ENCODE data around the gene PTEN. TPM values are rescaled to one million over a fixed set of nuclear protein-coding genes. Genes with fewer than 3 reads are reported as not detected.
A peak's percentile ranks its signal among the peaks of the same experiment; 100 is the strongest.

PTEN gene
- total and polyA plus RNA-seq, 9 of the 15 experiments (the other 6 are each of a cell fraction or from before 2014, with no cell fraction given) = 8.4 to 56.9 (median 22.2) TPM

- TF ChIP-seq ZHX1 (conservative IDR thresholded peaks at IDR 0.05; ENCODE audit: low read length) (no peak), CHCHD3 (CRISPR knock-in tag; IDR thresholded peaks at IDR 0.05) (no peak), HMGN3 (IDR thresholded peaks at IDR 0.05; ENCODE audit: borderline replicate concordance, extremely low read depth, insufficient read length, low read depth, low read length) (peak; percentile 56), U2AF2 (optimal IDR thresholded peaks at IDR 0.05; ENCODE audit: low read depth, low read length) (no peak), ZNF449 (CRISPR knock-in tag; IDR thresholded peaks at IDR 0.05) (no peak), RBM39 (optimal IDR thresholded peaks at IDR 0.05; ENCODE audit: low read depth, low read length) (no peak), MECOM (CRISPR knock-in tag; IDR thresholded peaks at IDR 0.05) (no peak), POLR2G (IDR thresholded peaks at IDR 0.05; ENCODE audit: low read depth, low read length) (peak; percentile 82), HCFC1 (IDR thresholded peaks at IDR 0.05; ENCODE audit: low read depth, low read length) (peak; percentile 43; the same call in 1 of the 2 replicates), CHD1 (IDR thresholded peaks at IDR 0.05; ENCODE audit: low read length) (no peak), USF2 (CRISPR knock-in tag; IDR thresholded peaks at IDR 0.05) (peak; percentile 90), STAT6 (CRISPR knock-in tag; IDR thresholded peaks at IDR 0.05) (no peak), MAZ (CRISPR knock-in tag; conservative IDR thresholded peaks at IDR 0.05 in 1 of 2, IDR thresholded peaks at IDR 0.05 in 1 of 2) (peak; percentile 75 to 98), SIRT6 (IDR thresholded peaks at IDR 0.05; ENCODE audit: low read depth, low read length) (no peak), HOXB6 (CRISPR knock-in tag; IDR thresholded peaks at IDR 0.05; ENCODE audit: borderline replicate concordance) (no peak), NFRKB (IDR thresholded peaks at IDR 0.05; ENCODE audit: low read depth) (peak; percentile 72), ZNF133 (CRISPR knock-in tag; IDR thresholded peaks at IDR 0.05) (no peak), TBP (optimal IDR thresholded peaks at IDR 0.05; ENCODE audit: low read depth, low read length) (peak; percentile 90), SPI1 (IDR thresholded peaks at IDR 0.05; ENCODE audit: borderline replicate concordance, low read depth, low read length) (no peak), POLR2AphosphoS5 (IDR thresholded peaks at IDR 0.05; ENCODE audit: control insufficient read depth, insufficient read depth, low read depth, low read length) (peak; percentile 56; the same call in 1 of the 2 replicates)
Observed at GRCh38 chr10:87861953-87862678, 1.3 kb upstream of the PTEN start (continued).

Data from K562 (cell line).